Endothelial cell of umbilical vein (primary cell): ENCODE measurements around the gene HSPA1B. TPM values are rescaled to one million over a fixed set of nuclear protein-coding genes. Genes with fewer than 3 reads are reported as not detected.

Source experiments
- BruUV-seq: library from RNA; stranded (reverse); fragments of 400-500 nt; replicated peaks from 2 replicates; lab custom pipeline; 2021; lab: Mats Ljungman, UMichigan
- CTCF ChIA-PET: fragments of 300-600, 350-600 bp; sonication (Branson Sonifier 250); formaldehyde crosslinking; loops from one replicate; lab custom pipeline; 2021; ENCODE audit warnings: antibody characterized with exemption, inconsistent platforms; lab: Charles Lee
- POLR2A ChIA-PET: fragments of 300-600, 350-600 bp; sonication (Branson Sonifier 250); formaldehyde crosslinking; loops from one replicate; lab custom pipeline; 2021; ENCODE audit warnings: antibody characterized with exemption, inconsistent platforms; lab: Charles Lee
- DNase-seq: peaks from one replicate; pipeline ENCODE4 v3.0.0-alpha.2; 2011; ENCODE audit warnings: low read depth, low spot score
- FAIRE-seq: peaks from 2 replicates; lab custom pipeline; 2011; peaks lifted over from hg19 to GRCh38; lab: Jason Lieb, UNC
- H2AFZ ChIP-seq: 2 replicates; pipeline ENCODE4 v1.6.0; 2012; ENCODE audit warnings: low read depth, low read length, control low read depth, inconsistent platforms
- H3K27ac ChIP-seq: 2 replicates; pipeline ENCODE4 v1.5.1; 2011; ENCODE audit warnings: low read depth, mild to moderate bottlenecking, control low read depth, low read length, moderate library complexity; ENCODE audit not compliant: insufficient read depth
- H3K27me3 ChIP-seq, 2 experiments: 2 replicates each; pipeline versions ENCODE4 v1.6.0 to v1.6.1; 2011; ENCODE audit warnings: low read length in 2 of 2, mixed read lengths in 1 of 2; ENCODE audit not compliant: control insufficient read depth in 2 of 2, insufficient read depth in 2 of 2
- H3K36me3 ChIP-seq, 2 experiments: 2 replicates in 1 of 2; 3 replicates in 1 of 2; pipeline ENCODE4 v1.5.1; 2011; ENCODE audit warnings: low read length in 2 of 2, mild to moderate bottlenecking in 1 of 2, moderate library complexity in 1 of 2; ENCODE audit not compliant: control insufficient read depth in 2 of 2, insufficient read depth in 2 of 2; ENCODE audit errors: extremely low read depth in 1 of 2
- H3K4me1 ChIP-seq: 3 replicates; pipeline ENCODE4 v1.5.1; 2011; ENCODE audit warnings: mild to moderate bottlenecking, low read length; ENCODE audit not compliant: control insufficient read depth, insufficient read depth; ENCODE audit errors: extremely low read depth
- H3K4me2 ChIP-seq: 2 replicates; pipeline ENCODE4 v1.6.1; 2011; ENCODE audit warnings: low read length, control low read depth, mixed read lengths; ENCODE audit not compliant: insufficient read depth
- H3K4me3 ChIP-seq, 3 experiments: fragments of 200-600 bp in 1 of 3; sonication (generic), shearing (Covaris generic) in 1 of 3; replicated peaks in 1 of 3; 2 replicates each; pipeline ENCODE4 v1.5.1; 2011 to 2016; ENCODE audit warnings: control low read depth in 3 of 3, low read length in 3 of 3, mild to moderate bottlenecking in 2 of 3, inconsistent platforms in 1 of 3, low read depth in 1 of 3, moderate library complexity in 1 of 3; ENCODE audit not compliant: insufficient read depth in 1 of 3
- H3K79me2 ChIP-seq: 2 replicates; pipeline ENCODE4 v1.6.0; 2012; ENCODE audit warnings: low read length, inconsistent platforms; ENCODE audit not compliant: control insufficient read depth, insufficient read depth
- H3K9ac ChIP-seq: replicated peaks from 2 replicates; pipeline ENCODE3; 2011; ENCODE audit warnings: low read length, control low read depth; ENCODE audit not compliant: insufficient read depth; ENCODE audit errors: extremely low read depth
- H3K9me1 ChIP-seq: replicated peaks from 3 replicates; pipeline ENCODE4 v1.6.0; 2011; ENCODE audit warnings: mild to moderate bottlenecking, low read length; ENCODE audit not compliant: control insufficient read depth, insufficient read depth; ENCODE audit errors: extremely low read depth
- H3K9me3 ChIP-seq: replicated peaks from 2 replicates; pipeline ENCODE4 v1.5.1; 2012; ENCODE audit warnings: low read length, inconsistent platforms; ENCODE audit not compliant: control insufficient read depth, insufficient read depth
- H4K20me1 ChIP-seq: replicated peaks from 2 replicates; pipeline ENCODE3; 2011; ENCODE audit warnings: mild to moderate bottlenecking, low read length; ENCODE audit not compliant: control insufficient read depth, insufficient read depth; ENCODE audit errors: extremely low read depth
- EZH2 ChIP-seq: IDR thresholded peaks from 2 replicates; pipeline ENCODE4 v1.6.1; 2012; ENCODE audit warnings: borderline replicate concordance, low read depth, mild to moderate bottlenecking, moderate library complexity, low read length, inconsistent platforms; ENCODE audit not compliant: severe bottlenecking
- GATA2 ChIP-seq: IDR thresholded peaks from 2 replicates; pipeline ENCODE4 v1.7.0; 2011; ENCODE audit warnings: low read depth, mild to moderate bottlenecking, moderate library complexity, mixed read lengths, low read length; ENCODE audit not compliant: insufficient read length, insufficient read depth
- JUN ChIP-seq: IDR thresholded peaks from 2 replicates; pipeline ENCODE4 v1.6.1; 2011; ENCODE audit warnings: borderline replicate concordance, low read depth; ENCODE audit not compliant: insufficient read length, insufficient read depth
- MAX ChIP-seq: IDR thresholded peaks from 2 replicates; pipeline ENCODE4 v1.6.1; 2011; ENCODE audit not compliant: insufficient read depth, insufficient read length
- MYC ChIP-seq: IDR thresholded peaks from one replicate; pipeline ENCODE4 v1.6.1; 2011; ENCODE audit warnings: mild to moderate bottlenecking, low read depth, low read length
- POLR2AphosphoS5 ChIP-seq: IDR thresholded peaks from 2 replicates; pipeline ENCODE4 v1.6.1; 2012; ENCODE audit warnings: low read depth, mild to moderate bottlenecking, control low read depth, low read length, moderate library complexity; ENCODE audit not compliant: insufficient read depth
- dilution Hi-C: fragments of 300-500 bp; cut with MboI; formaldehyde crosslinking; loops from one replicate; pipeline ENCODE4 v1.15.0; 2019; ENCODE audit warnings: low sequenced_read_pairs; ENCODE audit not compliant: extremely low pct_ligation_motif_present
- intact Hi-C: fragments of 100-400 bp; cut with micrococcal nuclease; formaldehyde crosslinking; loops from one replicate; pipeline ENCODE4 v1.10.0; 2022
- polyA plus RNA-seq, 4 experiments: library from polyadenylated mRNA; depleted of rRNA in 3 of 4; stranded (reverse) in 3 of 4; unstranded in 1 of 4; fragments of >200 nt; gene quantifications; 2 replicates each; pipeline versions ENCODE4 v1.2.1 to v1.2.3, GENCODE V29; 2011 to 2012; ENCODE audit warnings: missing spikeins in 1 of 4
- total RNA-seq: library from RNA; stranded (reverse); gene quantifications from 2 replicates; pipeline ENCODE4 v1.2.3, GENCODE V29; 2021
- TF ChIP-seq, protein P1 (sequence below), 2 donors: IDR thresholded peaks; 1 replicate in 1 of 2; 2 replicates in 1 of 2; pipeline ENCODE4 v1.5.1; 2011; ENCODE audit warnings: low read length in 2 of 2, mild to moderate bottlenecking in 2 of 2, moderate library complexity in 2 of 2, control low read depth in 1 of 2, inconsistent platforms in 1 of 2, low read depth in 1 of 2; ENCODE audit not compliant: insufficient read depth in 1 of 2; ENCODE audit errors: extremely low read depth in 1 of 2

HSPA1B gene
- total and polyA plus RNA-seq, 2 donors (not counting 3 experiments of a cell fraction or from before 2014, with no cell fraction given): 27.1 to 54.0 TPM

GRCh38 chr6:31874836-31875572 is 47.5 kb downstream of the HSPA1B start:
- H3K27ac ChIP-seq: no peak overlapping the region
- no TSS peak for BruUV-seq
- dilution Hi-C loops: no loop called here

More at GRCh38 chr6:31874836-31875572, 47.5 kb downstream of the HSPA1B start:
- CTCF ChIA-PET: interaction anchor here (1.2 to 1.5 kb wide), 2 partner anchors 11 to 15 kb away, joined by 3 to 7 read pairs; no protein-coding TSS in a partner anchor
- H3K9me3 ChIP-seq: no peaks in the 10 kb centered on the region
- no peak overlapping the region for H3K4me3 ChIP-seq
- POLR2A ChIA-PET: no interaction called here
- H4K20me1 ChIP-seq: no peaks in the 10 kb centered on the region
- H2AFZ ChIP-seq: no peak overlapping the region
- H3K27me3 ChIP-seq: no peaks in the 10 kb centered on the region
- TF ChIP-seq MYC (no peak), GATA2 (no peak), POLR2AphosphoS5 (no peak), JUN (no peak), EZH2 (no peak), MAX (no peak)
- TF ChIP-seq, protein P1, sequence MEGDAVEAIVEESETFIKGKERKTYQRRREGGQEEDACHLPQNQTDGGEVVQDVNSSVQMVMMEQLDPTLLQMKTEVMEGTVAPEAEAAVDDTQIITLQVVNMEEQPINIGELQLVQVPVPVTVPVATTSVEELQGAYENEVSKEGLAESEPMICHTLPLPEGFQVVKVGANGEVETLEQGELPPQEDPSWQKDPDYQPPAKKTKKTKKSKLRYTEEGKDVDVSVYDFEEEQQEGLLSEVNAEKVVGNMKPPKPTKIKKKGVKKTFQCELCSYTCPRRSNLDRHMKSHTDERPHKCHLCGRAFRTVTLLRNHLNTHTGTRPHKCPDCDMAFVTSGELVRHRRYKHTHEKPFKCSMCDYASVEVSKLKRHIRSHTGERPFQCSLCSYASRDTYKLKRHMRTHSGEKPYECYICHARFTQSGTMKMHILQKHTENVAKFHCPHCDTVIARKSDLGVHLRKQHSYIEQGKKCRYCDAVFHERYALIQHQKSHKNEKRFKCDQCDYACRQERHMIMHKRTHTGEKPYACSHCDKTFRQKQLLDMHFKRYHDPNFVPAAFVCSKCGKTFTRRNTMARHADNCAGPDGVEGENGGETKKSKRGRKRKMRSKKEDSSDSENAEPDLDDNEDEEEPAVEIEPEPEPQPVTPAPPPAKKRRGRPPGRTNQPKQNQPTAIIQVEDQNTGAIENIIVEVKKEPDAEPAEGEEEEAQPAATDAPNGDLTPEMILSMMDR (IDR thresholded peaks at IDR 0.05; ENCODE audit: extremely low read depth in 1 of 2, insufficient read depth in 1 of 2, low read depth in 1 of 2, low read length in 2 of 2): no peak
- no peaks in the 10 kb centered on the region for H3K9me1 ChIP-seq
- peaks cover 6% of the 10 kb centered on the region for H3K4me1 ChIP-seq
- H3K9ac ChIP-seq: no peak overlapping the region
- intact Hi-C loops: no loop called here
- FAIRE-seq (no peak), DNase-seq (no peak)
- no peaks in the 10 kb centered on the region for H3K79me2 ChIP-seq
- H3K36me3 ChIP-seq: peaks cover 0 to 4% of the 10 kb centered on the region in 2 experiments
- H3K4me2 ChIP-seq: no peak overlapping the region
